Umbilical cord (tissue), 2 donors: ENCODE results near the gene CSRP1. TPM values are rescaled to one million over a fixed set of nuclear protein-coding genes. Genes with fewer than 3 reads are reported as not detected.
"Not testable (repeated sequence)": the region's sequence is repeated elsewhere in the genome, so short reads cannot be mapped to it uniquely, and the experiment has no call there.

ENCODE experiments used
- DNase-seq: peaks from one replicate; pipeline ENCODE4 v3.0.0-alpha.2; 2015; ENCODE audit warnings: low spot score
- total RNA-seq: library from RNA; depleted of rRNA; stranded (reverse); fragments of >200 nt; gene quantifications from one replicate; pipeline ENCODE4 v1.2.3, GENCODE V29; 2014; ENCODE audit warnings: low replicate concordance; ENCODE audit not compliant: insufficient read depth

The CSRP1 gene
- 2,591 TPM for total RNA-seq

DNA sequence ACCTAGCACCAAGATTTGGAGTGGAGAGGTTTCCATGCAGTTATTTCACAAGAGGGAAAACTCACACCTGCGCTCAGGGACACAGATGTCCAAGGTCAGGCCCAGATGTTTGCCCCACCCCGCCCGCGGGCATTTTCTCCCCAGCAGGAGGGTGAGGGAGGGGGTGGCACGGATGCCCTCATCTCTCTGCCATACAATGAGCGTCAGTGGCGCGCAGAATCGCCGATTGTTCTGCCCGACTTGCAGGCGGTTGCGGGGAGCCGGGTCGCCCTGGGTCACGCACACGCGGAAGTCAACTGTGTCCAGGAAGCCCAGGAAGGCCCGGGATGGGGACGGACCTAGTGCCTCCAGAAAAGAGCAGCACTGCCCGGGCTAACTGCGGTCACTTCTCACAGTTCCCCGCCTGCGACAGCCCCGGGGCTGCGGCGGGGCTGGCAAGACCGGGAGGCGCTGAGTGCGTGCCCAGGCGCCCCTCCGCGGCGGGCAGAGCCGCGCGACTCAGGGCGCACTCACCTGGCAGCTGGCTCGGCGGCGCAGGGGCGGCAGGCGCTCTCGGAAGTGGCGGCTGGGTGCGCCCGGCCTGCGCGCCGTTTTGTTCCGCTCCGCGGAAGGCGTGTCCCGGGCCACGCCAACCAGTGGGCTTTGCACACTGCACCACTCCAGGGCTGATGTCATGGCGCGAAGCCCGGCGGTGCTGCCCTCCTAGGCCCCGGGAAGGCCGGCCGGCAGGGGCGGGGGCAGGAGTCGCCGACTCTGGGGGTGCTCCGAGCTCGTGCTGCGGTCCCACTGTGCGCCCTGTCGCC, at the start of gene CSRP1:
CSRP1 (minus strand) TSS at position 567 of the 803 bp plus-strand sequence. CDS start 10,820 bp downstream, outside the sequence.
- peak; percentile 87 for DNase-seq

DNA sequence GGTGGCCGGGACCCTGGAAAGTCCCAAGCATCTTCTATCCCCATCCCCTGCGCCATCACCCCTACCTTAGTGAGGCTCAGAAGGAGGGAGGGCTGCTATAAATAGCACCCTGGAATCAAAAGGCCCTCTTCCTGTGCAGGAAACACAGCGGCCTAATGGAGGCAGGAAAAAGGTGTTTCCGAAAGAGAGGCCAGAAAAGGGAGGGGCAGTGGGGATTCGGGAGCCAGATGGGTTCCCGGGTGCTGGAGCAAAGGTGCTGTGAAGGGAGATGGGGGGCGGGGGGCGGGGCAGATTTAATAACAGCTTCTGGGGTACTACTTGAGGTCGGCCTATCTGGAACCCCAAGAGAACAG, 48.6 kb upstream of the CSRP1 start:
- DNase-seq, result no peak

DNA sequence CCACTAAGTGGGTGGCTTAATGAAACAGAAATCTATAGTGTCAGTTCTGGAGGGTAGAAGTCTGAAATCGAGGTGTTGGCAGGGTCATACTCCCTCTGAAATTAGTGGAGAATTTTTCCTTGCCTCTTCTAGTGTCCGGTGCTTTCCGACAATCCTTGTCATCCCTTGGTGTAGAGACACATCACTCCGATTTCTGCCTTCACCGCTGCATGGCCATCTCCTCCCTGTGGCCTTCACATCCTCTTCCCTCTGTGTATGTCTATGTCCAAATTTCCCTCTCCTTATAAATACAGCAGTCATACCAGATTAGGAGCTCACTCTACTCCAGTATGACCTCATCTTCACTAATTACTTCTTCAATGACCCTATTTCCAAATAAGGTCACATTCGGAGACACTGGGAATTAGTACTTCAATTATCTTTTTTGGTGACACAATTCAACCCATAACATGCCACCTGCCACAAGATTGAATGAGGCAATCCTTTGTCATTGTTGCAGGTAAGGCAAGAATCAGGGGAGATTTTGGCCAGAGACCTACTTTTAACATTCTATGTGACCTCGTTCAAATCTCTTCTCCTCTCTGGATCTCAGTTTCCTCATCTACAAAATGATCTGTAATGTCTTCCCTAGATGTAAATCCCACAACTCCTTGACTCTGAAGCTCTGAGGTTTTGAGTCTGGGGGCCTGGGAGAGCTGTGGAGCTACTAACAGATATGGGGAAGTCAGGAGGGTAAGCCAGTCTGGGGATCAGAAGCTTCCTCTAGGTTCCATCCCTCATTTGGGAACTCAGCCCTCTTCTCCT, 48.1 kb upstream of the CSRP1 start:
- DNase-seq, result no peak

DNA sequence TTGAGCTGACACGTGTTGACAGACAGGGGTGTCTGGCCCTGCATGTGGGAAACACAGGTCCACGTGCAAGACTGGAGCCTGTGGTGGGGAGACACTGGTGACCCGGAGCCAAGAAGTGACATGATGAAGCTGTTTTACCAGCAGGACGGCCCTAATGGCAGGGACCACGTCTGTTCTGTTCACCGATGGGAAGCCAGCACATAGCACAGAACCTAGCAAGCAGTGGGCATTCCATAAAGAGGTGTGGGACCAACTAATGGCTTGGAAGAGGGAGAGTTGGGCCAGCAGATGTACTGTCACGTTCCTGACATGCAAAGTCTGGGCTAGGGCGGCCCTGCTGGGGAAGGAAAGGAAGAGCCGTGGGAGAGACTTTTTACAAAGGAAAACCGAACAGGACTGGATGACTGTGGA, 47.3 kb upstream of the CSRP1 start:
- DNase-seq, result no peak

DNA sequence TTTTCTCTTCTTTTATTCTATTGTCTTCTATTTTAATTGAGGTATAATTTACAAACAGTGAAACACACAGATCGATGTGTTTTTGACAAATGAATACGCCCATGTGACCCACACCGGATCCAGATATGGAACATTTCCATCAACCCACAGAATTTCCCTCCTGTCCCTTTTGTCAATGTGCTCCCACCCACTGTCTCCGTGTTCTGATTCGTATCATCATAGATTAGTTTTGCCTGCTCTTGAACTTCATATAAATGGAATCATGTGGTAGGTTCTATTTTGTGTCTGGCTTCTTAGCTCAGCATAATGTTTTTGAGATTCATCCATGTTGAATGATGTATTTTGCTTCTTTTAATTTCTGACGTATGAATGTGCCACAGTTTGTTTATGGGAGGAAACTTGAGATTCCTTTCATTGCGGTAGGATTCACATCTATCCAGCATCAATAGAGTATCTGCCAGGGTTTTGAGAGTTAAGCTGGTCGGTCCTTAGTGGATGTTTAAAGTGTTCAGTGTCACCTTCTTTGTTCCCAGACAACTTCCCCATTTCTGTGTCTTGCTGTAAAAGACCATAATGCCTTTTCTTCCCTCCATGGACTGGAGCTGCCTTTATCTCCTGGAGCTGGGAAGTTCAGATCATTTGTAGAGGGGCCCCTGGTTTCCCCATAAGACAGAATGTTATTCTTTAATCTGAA, 46.7 kb upstream of the CSRP1 start:
- DNase-seq, result no peak

DNA sequence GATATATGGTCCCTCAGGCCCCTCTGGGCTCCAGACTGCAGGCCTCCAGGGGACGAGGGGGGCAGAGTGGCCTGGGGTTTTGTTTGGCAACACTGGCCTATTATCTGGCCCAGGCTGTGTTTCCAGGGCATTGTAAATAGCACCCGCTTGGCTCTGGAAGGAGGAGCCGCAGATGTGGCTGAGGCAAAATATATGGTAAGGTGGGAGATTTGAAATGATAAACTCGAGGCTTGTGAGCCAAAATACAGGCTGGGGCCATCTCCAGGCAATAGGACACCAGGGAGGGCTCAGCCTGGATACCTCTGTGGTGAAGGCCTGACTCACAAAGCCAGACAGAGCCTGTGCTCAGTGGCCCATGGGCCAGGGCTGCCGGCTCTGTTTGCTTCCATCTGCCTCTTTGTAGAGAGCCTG, 46.0 kb upstream of the CSRP1 start:
- DNase-seq, result no peak

DNA sequence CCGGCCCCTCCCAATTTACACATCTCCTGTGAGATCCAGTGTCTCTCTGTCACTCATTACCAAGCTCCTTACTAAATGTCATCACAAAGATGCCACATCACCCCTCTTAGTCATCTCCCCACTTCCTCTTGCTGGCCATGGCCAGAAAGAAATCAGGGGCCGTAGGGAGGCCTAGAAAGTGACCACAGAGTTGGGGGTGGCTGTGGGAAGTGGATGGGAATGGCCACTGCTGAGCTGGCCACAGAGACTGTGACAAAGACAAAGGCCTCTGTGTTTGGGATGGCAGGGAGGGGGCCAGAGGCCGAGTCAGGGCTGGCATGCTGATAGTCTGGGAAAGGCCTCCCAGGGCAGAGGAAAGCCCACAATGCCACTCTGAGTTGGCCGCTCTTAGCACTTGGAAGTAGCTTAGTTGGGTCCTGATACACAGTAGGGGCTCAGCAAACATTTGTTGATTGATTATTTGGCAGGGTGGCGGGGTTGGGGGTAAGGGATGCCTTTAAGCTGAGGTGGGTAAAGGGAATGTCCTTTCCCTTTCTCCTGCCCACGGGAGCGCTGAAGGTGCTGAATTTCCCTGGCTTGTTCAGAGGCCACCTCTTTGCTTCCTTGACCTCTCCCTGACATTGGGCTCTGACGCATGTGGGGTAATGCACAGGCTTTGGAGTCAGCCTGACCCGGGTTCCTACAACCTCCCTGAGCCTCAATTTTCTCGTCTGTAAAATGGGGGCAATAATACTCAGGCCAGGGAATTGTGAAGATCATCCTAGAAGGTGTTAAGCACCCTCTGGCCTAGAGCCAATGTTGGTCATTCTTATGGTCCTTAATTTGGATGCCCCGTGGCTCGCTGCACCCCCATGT, 45.2 kb upstream of the CSRP1 start:
- DNase-seq, result no peak

DNA sequence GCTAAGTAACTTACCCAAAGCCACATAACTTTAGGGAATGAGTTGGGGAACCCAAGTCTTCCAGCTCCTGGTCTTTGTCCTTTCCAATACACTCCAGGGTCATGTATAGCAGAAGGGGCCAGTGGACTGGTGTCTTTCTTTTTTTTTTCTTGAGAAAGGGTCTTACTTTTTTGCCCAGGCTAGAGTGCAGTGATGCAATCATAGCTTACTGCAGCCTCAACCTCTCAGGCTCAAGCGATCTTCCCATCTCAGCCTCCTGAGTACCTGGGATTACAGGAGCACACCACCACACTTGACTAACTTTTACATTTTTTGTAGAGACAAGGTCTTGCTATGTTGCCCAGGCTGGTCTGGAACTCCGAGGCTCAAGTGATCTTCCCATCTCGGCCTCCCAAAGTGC, 44.2 kb upstream of the CSRP1 start:
- DNase-seq, result no peak

DNA sequence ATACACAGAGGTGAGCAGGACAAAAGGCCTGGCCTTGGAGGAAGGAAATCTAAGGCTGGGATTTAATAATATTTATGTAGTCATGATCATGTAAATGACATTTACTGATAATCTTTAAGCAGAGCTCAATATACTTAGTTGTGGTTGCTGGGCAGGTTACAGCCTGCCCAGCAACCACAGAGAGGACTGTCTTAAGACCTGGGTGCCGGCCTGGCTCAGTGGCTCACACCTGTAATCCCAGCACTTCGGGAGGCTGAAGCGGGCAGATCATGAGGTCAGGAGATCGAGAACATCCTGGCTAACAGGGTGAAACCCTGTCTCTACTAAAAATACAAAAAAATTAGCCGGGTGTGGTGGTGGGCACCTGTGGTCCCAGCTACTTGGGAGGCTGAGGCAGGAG, 42.6 kb upstream of the CSRP1 start:
- DNase-seq, result not testable (repeated sequence)

DNA sequence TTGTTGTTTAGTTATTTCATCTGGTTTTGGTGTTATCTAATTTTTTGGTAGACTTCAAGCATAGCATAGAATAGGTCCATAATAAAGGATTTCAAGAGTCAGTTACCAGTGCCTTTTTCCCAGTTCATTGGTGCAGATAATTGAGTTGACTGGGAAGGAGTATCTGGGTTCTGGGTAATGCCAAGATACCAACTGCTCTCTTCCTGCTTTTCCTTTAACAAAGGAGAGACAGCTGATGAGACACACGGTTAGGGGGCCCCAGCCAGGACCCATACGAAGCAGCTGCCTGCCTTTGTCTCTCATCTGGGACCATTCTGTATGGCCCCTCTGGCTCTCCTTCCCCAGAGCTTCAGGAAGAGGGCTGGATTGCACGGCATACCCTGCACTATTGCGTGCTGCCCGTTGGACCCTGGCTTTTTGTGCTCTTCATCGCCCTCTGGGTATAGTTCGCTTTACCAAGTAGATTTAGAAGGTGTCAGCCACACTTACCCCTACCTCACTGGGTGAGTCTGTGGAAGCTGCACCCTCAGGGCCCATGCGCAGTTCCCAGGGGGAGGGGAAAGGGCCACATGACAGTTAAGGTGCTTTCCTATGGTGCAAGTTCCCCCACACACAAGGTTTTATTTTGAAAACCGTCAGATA, 39.0 kb upstream of the CSRP1 start:
- DNase-seq, result no peak

DNA sequence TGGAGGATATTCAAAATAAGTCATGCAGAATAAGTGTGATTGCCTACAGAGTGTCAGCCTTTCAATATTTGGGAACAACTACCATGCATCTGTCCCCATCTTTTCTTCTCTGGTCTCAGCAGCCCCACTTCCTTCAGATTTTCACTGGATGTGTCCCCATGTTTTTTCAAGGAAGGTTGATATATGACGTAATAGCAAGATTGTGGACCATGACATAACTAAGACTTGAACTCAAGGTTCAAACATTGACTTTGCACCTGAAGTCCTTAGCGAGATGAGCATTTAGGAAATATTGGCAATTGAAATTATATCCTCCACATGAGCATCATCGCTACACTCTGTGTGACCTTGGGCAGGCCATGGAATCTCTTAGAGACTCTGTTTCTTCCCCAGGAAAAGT, 37.8 kb upstream of the CSRP1 start:
- no peak for DNase-seq

DNA sequence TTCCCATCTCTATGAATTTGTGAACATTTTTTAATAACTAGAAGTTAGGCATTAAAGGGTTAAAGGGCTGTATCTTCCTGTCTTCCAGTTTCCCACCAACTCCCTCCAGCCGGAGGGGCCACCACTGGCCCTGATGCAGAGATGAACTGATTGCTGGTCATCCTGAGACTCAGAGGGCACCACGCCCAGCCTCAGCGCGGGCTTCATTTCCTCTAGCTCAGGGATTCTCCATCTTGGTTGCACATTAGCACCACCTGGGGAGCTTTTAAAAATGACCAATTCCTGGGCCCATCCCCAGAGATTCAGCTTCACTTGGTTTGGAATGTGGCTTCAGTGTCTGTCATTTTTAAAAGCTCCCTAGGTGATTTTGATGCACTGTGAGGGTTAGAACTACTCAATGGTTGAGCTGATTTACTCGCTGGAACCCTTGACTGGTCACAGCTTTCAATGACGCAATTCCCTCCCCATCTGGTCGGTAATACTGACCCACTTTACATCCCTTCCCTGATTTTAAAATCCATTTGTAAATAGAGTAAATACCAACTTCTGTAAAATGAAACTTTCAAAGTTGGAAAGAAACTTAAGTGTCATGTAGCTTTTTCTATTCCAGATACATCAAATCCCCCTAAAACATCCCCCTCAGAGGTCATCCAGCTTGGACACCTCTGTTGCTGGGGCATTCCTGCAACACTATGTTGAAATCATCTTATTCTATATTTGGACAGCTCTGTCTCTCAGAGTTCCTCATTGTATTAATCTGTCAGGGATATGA, 37.1 kb upstream of the CSRP1 start:
- no peak for DNase-seq

DNA sequence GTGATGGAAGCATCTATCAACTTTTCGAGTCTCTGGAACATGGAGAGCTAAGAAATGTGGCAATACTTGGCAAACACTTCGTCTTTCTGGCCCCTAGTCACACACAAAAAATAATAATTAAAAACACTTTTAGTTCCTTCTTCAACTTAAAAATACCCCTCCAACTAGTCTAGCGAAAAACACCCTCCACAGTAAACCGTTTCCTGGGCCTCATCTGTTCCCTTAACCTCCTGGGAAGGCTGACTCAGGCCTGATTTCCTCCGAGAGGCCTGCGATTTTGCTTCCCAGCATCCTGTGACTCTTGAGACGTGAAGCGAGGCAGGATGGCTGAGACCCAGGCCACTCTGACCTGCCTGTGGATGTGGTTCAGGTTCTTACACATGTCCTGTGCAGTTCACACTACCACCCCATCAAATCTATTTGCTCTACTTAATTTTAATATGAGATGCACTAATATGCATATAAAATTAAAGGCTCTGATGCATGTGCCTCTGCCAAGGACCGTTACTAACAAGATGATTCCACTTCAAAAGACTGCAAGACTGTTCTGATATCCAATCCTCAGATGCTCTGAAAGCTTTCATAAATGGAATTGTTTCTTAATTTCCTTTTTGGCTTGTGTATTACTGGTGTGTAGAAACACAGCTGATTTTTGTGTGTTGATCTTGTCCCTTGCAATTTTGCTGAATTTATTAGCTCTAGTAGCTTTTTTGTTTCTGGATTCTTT, 35.5 kb upstream of the CSRP1 start:
- no peak for DNase-seq

DNA sequence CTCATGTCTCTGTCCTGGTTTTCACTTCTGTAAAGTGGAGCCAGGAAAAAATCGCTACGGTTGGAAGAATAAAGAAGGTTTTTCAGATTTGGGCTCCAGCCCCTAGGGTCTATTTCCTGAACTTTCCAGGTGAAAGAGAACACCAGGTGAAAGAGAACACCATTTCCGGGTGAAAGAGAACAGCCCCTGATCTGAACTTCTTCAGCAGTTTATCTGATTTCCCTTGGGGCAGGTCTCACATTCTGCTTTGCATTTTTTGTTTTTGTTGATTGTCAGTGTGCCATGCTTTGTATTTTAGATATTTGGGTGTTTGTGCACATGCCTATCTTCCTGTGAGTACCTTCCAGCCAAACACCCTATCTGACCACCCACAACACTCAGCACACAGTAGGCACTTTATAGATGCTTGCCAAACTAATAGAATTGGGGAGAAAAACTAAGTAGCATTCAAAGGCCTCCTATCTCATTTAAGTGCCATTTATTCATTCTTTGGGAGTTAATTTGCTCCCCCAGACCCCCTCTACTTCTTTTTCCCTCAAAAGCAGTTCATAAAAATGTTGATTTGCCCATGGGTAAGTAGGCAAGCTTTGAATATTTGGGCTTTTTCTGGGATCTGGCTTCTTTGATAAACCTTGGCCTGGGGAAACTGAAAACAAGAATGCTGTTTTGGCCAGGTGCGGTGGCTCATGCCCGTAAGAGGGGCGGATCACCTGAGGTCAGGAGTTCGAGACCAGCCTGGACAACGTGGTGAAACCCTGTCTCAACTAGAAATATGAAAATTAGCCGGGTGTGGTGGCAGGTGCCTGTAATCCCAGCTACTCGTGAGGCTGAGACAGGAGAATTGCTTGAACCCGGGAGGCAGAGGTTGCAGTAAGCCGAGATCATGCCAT, 34.2 kb upstream of the CSRP1 start:
- DNase-seq, result no peak

DNA sequence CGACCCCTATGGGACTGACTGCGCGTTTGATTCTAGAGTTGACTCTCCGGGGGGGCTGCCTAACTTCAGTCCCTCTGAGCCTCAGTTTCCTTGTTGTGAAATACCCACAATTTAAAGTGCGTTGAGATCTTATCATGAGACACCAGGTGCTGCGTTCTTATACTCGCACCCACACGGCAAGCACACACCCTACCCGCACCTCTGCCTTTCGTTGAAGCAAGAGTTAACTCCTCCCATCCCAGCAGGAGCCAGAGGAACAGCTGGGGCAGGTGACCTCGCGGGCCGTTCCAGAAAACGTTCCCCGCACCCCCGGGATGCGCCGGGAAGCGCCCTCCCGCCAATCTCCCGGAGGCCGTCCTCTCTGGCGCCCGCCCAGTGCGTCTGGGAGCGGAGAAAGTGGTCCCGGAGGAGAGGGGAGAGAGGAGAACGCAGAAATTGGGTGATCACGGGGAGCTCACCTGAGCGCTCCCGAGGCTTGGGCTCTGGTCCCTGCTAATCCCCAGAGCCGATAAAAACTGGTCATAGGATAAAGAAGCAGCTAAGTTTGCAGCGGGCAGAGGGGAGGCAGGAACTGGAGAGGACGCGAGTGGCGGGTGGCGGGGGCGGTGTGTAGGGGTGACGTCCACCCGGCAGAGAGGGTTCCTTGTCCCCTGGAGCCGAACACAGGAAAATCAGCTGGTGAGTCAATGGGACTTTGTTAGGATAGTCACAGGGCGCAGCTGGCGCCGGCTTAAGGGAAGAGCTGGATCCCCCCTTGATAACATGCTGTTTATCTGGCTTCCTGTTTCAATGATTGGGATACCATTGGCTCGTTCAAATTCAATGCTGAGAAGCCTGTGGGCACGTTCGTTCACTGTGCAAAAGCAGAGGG, 32.9 kb upstream of the CSRP1 start:
- DNase-seq, result peak; percentile 59

DNA sequence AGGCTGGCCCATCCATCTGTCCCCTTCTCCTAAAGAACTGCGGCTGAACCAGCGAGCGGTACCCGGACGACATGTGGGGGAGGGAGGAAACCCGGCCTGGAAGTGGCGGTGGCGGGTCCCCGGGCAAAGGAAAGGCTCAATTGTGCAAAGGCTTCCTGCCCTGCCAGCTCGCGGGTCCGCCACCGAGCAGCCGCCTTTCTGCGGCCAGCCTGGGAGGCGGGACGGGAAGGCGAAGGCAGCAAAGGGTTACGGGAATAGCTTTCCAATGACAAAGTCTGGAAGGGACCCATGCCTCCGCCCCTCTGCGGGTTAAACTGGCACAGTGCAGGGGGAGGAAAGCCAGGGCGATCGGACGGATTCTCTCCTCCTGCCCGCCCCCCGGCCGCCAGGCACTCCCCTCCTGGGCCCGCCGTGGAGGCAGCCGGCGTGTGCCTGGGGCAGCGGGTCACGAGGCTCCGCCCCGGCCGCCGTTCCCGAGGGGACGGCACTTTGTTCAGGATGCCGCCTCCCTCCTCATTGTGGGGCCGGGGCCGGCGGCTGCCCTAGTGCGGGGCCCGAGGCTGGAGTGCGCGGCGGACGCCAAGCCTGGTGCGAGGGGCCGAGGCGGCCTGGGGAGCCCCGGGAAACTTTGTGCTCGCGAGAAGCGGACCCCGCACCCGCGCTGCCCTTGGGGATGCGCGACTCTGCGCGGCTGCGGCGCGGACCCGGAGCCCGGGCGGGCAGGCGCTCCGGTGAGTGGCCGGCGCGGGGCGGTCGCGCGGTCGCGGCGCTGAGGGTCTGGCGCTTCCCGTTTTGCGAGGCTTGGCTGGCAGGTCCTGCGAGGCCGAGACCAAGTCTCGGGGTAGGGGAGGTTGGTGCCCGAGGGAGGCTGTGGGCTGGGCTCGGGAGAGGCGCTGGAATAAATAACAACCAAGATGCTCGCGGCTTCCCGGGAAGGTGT, 32.0 kb upstream of the CSRP1 start, which contains the start of gene NAV1:
NAV1 (plus strand) TSS at position 516 of the 940 bp plus-strand sequence. CDS start 83,758 bp downstream, outside the sequence.
- DNase-seq, result peak; percentile 87
